Activated effector memory CD4-positive, alpha-beta T cell treated with Interleukin-2 at 50 U/mL for 16 hours (primary cell): ENCODE results near the gene PPP2R3A.
"Not testable (repeated sequence)": the region's sequence is repeated elsewhere in the genome, so short reads cannot be mapped to it uniquely, and the experiment has no call there.

Experiments
- DNase-seq: peaks from one replicate; pipeline ENCODE4 v3.0.0-alpha.2; 2020

Gene PPP2R3A

DNA sequence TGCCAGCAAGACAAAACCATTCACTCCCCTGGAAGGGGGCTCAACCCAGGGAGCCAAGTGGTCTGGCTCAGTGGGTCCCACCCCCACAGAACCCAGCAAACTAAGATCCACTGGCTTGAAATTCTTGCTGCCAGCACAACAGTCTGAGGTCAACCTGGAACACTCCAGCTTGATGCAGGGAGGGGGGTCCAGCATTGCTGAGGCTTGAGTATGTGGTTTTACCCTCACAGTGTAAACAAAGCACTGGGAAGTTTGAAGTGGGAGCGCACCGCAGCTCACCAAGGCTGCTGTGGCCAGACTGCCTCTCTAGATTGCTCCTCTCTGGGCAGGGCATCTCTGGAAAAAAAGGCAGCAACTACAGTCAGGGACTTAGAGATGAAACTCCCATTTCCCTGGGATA lies 148.9 kb downstream of the PPP2R3A start:
- DNase-seq = no peak

DNA sequence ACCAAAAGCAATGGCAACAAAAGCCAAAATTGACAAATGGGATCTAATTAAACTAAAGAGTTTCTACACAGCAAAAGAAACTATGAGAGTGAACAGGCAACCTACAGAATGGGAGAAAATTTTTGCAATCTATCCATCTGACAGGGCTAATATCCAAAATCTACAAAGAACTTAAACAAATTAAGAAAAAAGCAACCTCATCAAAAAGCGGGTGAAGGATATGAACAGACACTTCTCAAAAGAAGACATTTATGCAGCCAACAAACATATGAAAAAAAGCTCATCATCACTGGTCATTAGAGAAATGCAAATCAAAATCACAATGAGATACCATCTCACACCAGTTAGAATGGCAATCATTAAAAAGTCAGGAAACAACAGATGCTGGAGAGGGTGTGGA lies 153.8 kb downstream of the PPP2R3A start:
- not testable (repeated sequence) for DNase-seq

- not testable (repeated sequence) for DNase-seq
Measured at GRCh38 chr3:136119783-136120182, 154.3 kb downstream of the PPP2R3A start.

DNA sequence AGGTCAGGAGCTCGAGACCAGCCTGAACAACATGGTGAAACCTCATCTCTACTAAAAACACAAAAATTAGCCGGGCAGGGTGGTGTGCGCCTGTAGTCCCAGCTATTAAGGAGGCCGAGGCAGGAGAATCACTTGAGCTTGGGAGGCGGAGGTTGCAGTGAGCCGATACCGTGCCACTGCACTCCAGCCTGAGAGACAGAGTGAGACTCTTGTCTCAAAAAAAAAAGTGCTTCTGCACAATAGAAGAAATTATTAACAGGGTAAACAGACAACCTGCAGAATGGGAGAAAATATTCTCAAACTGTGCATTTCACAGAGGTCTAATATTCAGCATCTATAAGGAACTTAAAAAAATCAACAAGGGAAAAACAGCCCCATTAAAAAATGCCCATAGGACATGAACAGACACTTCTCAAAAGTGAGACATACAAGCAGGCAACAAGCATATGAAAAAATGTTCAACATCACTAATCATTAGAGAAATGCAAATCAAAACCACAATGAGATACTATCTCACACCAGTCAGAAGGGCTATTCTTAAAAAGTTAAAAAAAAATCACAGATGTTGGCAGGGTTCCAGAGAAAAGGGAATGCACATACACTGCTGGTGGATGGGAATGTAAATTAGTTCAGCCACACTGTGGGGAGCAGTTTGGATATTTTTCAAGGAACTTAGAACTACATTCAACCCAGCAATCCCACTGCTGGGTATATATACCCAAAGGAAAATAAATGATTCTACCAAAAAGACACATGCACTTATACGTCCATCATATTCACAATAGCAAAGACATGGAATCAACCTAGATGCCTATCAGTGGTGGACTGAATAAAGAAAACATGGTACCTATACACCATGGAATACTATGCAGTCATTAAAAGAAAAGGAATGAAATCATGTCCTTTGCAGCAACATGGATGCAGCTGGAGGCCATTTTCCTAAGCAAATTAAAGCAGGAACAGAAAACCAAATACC lies 155.1 kb downstream of the PPP2R3A start:
- no peak for DNase-seq

DNA sequence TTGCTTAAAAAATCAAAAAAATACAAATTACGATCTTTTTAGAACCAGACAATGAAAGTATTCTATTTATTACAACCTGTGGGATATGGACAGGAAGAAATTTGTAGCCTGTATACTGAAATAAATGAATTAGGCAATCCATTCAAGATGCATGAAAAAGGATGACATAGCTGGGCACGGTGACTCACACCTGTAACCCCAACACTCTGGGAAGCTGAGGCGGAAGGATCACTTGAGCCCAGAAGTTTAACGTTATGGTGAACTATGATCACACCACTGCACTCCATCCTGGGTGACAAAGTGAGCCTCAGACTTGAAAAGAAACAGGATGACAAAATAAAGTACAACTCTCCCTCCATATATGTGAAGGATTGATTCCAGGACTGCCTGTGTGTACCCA lies 156.5 kb downstream of the PPP2R3A start:
- DNase-seq = no peak

GRCh38 chr3:136131647-136132046 lies 166.1 kb downstream of the PPP2R3A start:
- DNase-seq = not testable (repeated sequence)

- no peak for DNase-seq
Measured at GRCh38 chr3:136134091-136134490, 168.6 kb downstream of the PPP2R3A start.

DNA sequence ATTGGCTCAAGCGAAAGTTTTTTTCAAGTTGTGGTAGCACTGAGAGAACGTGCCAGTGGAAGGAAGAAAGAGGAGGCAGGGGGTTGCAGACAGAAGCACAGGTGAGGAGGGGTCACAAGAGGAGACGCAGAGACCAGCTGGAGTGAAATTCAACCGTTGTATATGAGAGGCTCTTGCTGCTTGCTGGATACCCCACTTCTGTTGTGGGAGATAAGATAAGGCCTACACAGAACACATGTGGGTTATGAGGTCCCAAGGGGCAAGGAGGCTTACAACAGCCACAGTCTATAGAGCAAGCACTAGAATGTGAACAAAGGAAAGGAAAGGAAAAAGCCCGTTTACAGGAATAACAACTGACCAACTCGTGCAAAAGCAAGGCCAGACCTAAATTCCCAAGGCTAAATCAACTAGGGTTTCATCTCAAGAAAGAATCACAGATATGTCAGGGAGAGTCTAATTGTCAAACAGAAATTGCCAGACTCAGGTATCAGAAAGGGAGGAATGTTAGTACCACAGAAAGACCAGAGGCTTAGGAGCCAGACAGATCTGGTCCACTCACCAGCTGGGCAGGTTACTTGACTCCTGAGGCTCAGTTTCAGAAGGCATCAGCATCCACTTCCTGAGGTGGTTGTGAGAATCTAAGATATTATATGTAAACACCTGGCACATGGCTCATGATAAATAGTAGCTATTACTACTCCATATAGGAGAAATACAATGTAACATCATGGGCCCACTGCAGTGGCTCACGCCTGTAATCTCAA lies 169.7 kb downstream of the PPP2R3A start:
- DNase-seq = no peak

DNA sequence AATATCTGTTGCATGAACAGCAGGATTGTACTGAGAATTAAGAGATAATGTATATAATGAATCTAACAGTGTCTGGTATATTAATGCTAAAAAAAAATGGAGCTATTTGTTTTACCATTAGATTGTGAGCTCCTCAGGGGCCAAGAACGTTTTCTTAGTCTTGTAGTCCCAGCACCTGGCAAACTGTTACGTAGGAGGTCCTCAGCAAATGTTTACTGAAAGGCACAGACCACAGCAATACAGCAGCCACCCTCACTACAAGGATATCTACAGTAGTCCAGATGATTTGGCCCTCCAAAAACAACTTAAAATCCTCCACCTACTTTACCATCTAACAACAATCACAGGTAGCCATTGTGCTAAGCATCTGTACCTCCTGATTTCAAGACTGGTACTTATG lies 170.9 kb downstream of the PPP2R3A start:
- DNase-seq = no peak

GRCh38 chr3:136141291-136141785 lies 175.8 kb downstream of the PPP2R3A start:
- no peak for DNase-seq

- no peak for DNase-seq
Measured at GRCh38 chr3:136141891-136142290, 176.4 kb downstream of the PPP2R3A start.

GRCh38 chr3:136142592-136142991 lies 177.1 kb downstream of the PPP2R3A start:
- no peak for DNase-seq

DNA sequence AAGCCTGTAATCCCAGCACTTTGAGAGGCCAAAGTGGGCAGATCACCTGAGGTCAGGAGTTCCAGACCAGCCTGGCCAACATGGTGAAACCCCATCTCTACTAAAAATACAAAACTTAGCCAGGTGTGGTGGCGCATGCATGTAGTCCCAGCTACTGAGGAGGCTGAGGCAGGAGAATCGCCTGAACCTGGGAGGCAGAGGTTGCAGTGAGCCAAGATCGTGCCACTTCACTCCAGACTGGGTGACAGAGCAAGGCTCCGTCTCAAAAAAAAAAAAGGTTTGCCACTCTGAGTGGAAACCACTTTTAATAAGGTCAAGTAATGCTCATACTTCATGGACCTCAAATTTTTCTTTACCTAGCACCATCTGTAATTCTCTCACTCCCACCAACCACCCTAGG lies 178.9 kb downstream of the PPP2R3A start:
- DNase-seq = not testable (repeated sequence)

DNA sequence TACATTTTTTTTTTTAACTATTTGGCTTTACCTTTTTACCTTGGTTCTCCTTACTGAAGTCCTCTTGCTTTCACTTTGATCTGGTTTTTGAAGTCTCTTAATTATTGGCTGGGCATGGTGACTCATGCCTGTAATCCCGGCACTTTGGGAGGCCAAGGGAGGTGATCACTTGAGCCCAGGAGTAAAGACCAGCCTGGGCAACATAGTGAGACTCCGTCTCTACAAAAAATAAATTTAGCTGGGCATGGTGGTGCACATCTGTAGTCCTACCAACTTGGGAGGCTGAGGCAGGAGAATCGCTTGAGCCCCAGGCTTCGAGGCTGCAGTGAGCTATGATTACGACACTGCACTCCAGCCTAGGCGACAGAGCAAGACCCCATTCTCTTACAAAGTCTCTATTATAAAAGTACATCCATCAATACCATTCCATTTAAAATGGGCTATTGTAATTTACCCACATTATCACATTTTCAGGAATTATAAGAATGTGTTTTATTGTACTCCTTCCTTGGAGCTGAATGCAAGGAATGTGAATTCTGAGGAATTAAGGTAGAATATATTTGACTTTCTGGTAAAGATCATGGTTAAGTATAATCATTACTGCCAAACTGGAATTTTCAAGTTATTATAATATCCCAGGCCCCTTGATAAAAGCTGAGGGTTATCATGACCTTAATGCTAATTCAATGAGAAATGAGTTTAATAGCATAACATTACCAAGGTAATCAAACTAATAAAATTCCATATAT lies 181.6 kb downstream of the PPP2R3A start:
- no peak for DNase-seq

- no peak for DNase-seq
Measured at GRCh38 chr3:136149667-136150066, 184.1 kb downstream of the PPP2R3A start.

- DNase-seq = no peak
Measured at GRCh38 chr3:136151219-136151618, 185.7 kb downstream of the PPP2R3A start.

DNA sequence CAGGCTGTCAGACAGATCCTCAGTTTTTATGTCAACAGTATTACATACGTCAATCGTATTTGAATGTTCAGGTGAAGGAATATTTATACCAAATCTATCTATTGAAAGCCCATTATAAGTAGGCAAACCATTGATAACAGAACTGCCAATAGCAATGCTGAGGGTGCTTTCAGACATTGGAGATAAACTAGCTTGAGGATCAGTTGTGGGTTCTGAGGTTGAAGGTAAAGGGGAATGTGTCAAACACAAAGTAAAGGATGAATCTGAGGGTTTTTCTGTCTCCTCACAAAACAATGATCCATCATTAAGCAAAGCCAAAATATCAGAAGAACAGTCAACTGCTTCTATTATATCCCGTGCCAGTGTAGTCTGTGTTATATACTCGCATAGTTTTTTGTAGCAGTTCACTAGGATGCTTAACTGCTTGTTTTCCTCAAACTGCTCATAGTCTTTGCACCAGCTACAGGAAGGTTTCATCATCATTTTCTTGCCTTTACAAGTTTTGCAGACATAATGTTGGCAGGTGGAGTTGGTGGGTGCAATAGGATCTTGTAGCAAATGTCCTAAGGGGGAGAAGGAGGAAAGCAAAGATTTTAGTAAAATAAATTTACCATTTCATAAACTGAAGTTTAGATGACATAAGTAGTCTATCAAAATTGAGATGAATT lies 186.8 kb downstream of the PPP2R3A start:
- no peak for DNase-seq

- DNase-seq = no peak
Measured at GRCh38 chr3:136152963-136153362, 187.4 kb downstream of the PPP2R3A start.

DNA sequence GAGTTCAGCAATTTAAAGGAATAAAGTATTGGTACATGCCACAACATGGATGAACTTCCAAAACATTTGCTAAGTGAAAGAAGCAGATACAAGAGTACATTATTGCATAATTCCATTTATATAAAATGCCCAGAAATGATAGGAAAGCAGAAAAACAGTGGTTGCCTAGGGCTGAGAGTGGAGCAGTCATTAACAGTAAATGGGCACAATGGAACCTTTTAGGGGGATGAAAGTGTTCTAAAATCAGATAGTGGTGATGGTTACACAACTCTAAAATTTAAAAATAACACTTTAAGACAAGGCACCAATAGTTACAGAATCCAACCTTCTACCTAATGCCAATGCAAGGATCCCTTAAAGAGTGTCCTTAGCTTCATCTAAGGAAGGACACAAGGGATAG lies 196.0 kb downstream of the PPP2R3A start:
- no peak for DNase-seq

DNA sequence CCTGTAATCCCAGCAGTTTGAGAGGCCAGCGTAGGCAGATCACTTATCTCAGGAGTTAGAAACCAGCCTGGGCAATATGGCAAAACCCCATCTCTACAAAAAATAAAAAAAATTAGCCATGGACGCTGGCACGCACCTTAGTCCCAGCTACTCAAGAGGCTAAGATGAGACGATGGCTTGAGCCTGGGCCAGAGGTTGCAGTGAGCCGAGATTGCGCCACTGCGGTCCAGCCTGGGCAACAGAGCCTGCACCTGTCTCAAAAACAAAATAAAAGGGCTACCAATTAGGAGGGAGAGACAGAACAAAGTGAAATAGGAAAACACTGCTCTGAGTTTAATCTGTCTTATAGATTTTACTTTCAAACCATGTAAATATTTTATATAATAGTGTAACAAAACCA lies 196.8 kb downstream of the PPP2R3A start:
- no peak for DNase-seq

DNA sequence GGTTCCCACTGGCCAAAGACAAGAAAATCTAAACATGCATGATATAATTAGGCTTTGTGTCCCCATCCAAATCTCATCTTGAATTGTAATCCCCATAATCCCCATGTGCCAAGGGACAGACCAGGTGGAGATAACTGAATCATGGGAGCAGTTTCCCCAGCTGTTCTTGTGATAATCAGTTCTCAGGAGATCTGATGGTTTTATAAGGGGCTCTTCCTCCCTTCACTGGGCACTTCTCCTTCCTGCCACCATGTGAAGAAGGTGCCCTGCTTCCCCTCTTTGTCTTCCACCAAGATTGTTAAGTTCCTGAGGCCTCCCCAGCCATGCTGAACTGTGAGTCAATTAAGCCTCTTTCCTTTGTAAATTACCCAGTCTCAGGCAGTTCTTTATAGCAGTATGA lies 198.1 kb downstream of the PPP2R3A start:
- DNase-seq = not testable (repeated sequence)

DNA sequence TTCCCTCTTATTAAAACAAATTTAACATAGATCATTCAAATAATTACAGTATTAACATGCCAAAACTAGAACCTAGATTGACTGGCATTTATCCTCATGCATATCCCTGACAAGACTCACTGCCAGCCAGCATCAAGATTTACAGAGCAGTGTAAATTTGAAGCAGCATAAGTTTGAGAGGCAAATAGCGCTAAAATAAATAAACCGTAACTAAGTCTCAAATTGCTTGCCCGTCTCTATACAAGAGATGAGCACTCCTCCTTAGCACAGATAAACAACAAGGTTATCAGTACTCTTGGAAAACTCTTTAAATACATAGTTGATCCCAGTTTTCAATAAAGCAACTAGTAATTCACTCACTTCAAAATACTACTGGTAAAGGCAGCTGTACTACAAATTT lies 201.0 kb downstream of the PPP2R3A start:
- DNase-seq = no peak
